ENCODE data around the gene GDPD2.

GDPD2 gene

GRCh38 chrX:70444946-70445656, 22.0 kb downstream of the GDPD2 start:
- TF ChIP-seq CTCF (IDR thresholded peaks at IDR 0.05; ENCODE audit: control extremely low read depth, extremely low read depth, low read depth, missing control alignments), result no peak
- ChIA-PET CTCF (interaction anchor here (1.4 to 2.8 kb wide), 3 partner anchors 9 to 12 kb away, joined by 6 to 15 read pairs (median 9); no protein-coding TSS in a partner anchor), POLR2A (no interaction called here)
- DNase-seq (ENCODE audit: extremely low spot score), result peak; percentile 6

GRCh38 chrX:70445951-70446350, 22.8 kb downstream of the GDPD2 start:
- DNase-seq (ENCODE audit: extremely low spot score), result no peak
- no peak for TF ChIP-seq CTCF (IDR thresholded peaks at IDR 0.05; ENCODE audit: control extremely low read depth, extremely low read depth, low read depth, missing control alignments)
- ChIA-PET CTCF (interaction anchor here (1.2 to 1.4 kb wide), 2 partner anchors 10 to 12 kb away, joined by 3 to 4 read pairs; no protein-coding TSS in a partner anchor), POLR2A (no interaction called here)

DNA sequence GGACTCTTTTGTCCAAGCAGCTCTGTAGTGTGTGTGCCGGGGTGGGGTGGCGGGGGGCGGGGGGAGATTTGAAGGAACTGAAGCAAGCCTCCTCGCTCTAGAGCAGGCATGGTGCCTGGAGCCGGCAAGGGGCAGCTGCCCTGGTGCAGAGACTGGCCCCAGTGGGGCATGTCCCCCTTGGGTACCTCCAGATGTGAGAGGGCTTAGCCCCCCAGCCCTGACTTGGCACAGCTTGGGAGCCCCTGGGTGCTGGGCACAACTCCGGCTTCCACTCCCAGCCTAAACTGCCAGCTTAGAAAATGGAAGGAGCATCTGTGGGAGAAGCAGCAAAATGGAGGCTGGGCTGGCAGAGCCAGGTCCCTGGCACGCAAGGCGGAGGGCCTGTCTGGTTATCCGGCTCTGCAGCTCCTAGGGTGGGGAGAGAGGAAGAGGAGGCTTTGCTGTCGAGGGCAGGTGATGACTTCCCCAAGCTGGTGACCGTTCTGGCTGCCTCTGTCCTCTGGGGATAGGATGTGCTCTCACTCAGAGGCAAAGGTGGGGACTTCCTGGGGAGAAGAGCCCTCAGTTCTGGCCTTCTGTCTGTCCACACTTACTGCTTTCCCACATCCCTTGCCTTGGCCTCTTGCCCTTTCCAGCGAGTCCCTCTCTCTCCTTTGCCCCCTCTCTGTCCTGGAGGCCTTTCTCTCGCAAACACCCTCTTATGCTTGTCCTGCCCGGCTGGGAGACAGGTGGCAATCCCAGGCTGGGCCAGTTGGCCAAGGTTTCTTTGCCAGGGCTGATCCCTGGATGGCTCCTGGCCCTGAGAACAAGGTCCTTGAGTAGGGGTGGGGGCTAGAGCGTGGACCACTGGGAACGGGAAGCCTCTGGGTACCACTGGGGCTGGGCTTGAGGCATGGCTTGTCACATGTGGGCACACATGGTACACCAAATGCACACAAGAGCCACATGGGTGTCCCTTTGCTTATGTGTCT, 23.6 kb downstream of the GDPD2 start:
- no peak for DNase-seq (ENCODE audit: extremely low spot score)
- CTCF ChIA-PET, result interaction anchor here (1.2 to 1.4 kb wide), 2 partner anchors 11 to 13 kb away, joined by 3 to 4 read pairs; no protein-coding TSS in a partner anchor
- POLR2A ChIA-PET, result no interaction called here
- no peak for TF ChIP-seq CTCF (IDR thresholded peaks at IDR 0.05; ENCODE audit: control extremely low read depth, extremely low read depth, low read depth, missing control alignments)

GRCh38 chrX:70449457-70449966, 26.4 kb downstream of the GDPD2 start:
- POLR2A ChIA-PET, result no interaction called here
- TF ChIP-seq CTCF (IDR thresholded peaks at IDR 0.05; ENCODE audit: control extremely low read depth, extremely low read depth, low read depth, missing control alignments), result no peak
- no peak for DNase-seq (ENCODE audit: extremely low spot score)
- CTCF ChIA-PET, result no interaction called here

GRCh38 chrX:70452143-70452733, 29.1 kb downstream of the GDPD2 start:
- peak; percentile 56 for TF ChIP-seq CTCF (IDR thresholded peaks at IDR 0.05; ENCODE audit: control extremely low read depth, extremely low read depth, low read depth, missing control alignments)
- ChIA-PET CTCF (interaction anchor here (0.8 to 2.9 kb wide), 11 partner anchors 9 to 264 kb away, joined by 3 to 14 read pairs (median 4); no protein-coding TSS in a partner anchor), POLR2A (no interaction called here)
- peak; percentile 67 for DNase-seq (ENCODE audit: extremely low spot score)

Measured in GM10248 (cell line).